Measurements from ENCODE around the gene RUNX1. TPM values are rescaled to one million over a fixed set of nuclear protein-coding genes. Genes with fewer than 3 reads are reported as not detected.

Gene RUNX1
- total and polyA plus RNA-seq, 4 donors, result 23.3 to 100 (median 33.4) TPM

- H3K36me3 ChIP-seq (ENCODE audit: control insufficient read depth in 4 of 4, insufficient read depth in 4 of 4, low read length in 4 of 4), result no peaks in the 10 kb centered on the region
- peak overlapping the region in 1 of 2 donors; percentile 64 for H3K27ac ChIP-seq (ENCODE audit: low read depth in 1 of 2, low read length in 1 of 2)
- H3K9me3 ChIP-seq (ENCODE audit: control insufficient read depth in 4 of 4, insufficient read depth in 3 of 4, low read length in 3 of 4), result peaks cover 0 to 2% (median 0%) of the 10 kb centered on the region in 4 donors
- WGBS, 2 donors, result 43 to 50% methylated on average over 3 of the region's 3 CpGs
- no peak for TF ChIP-seq CTCF (IDR thresholded peaks at IDR 0.05; ENCODE audit: control extremely low read depth, extremely low read depth)
- ATAC-seq (ENCODE audit: insufficient read depth, low FRiP score) (no peak), DNase-seq (no peak)
- H3K4me1 ChIP-seq (ENCODE audit: control insufficient read depth in 5 of 5, insufficient read depth in 5 of 5, low read length in 5 of 5), result peaks cover 0 to 18% (median 0%) of the 10 kb centered on the region in 5 donors
- peaks cover 0 to 38% (median 34%) of the 10 kb centered on the region in 3 donors for H3K27me3 ChIP-seq (ENCODE audit: control insufficient read depth in 3 of 3, insufficient read depth in 3 of 3, low read length in 2 of 3)
- H3K9ac ChIP-seq (ENCODE audit: insufficient read depth in 1 of 2, low read length in 2 of 2), result peak overlapping the region in 1 of 2 donors; percentile 8
- H3K4me3 ChIP-seq, result peak overlapping the region; percentile 46
These were observed 164.7 kb downstream of the RUNX1 start for GRCh38 chr21:34884346-34884929.

- no peak overlapping the region for H3K9ac ChIP-seq (ENCODE audit: insufficient read depth in 1 of 2, low read length in 2 of 2)
- peaks cover 0 to 18% (median 3%) of the 10 kb centered on the region in 5 donors for H3K4me1 ChIP-seq (ENCODE audit: control insufficient read depth in 5 of 5, insufficient read depth in 5 of 5, low read length in 5 of 5)
- H3K36me3 ChIP-seq (ENCODE audit: control insufficient read depth in 4 of 4, insufficient read depth in 4 of 4, low read length in 4 of 4), result no peaks in the 10 kb centered on the region
- peaks cover 0 to 38% (median 34%) of the 10 kb centered on the region in 3 donors for H3K27me3 ChIP-seq (ENCODE audit: control insufficient read depth in 3 of 3, insufficient read depth in 3 of 3, low read length in 2 of 3)
- H3K9me3 ChIP-seq (ENCODE audit: control insufficient read depth in 4 of 4, insufficient read depth in 3 of 4, low read length in 3 of 4), result peaks cover 0 to 2% (median 0%) of the 10 kb centered on the region in 4 donors
- 32 to 47% methylated on average over 6 of the region's 6 CpGs for WGBS, 2 donors
- DNase-seq (no peak), ATAC-seq (ENCODE audit: insufficient read depth, low FRiP score) (no peak)
- no peak for TF ChIP-seq CTCF (IDR thresholded peaks at IDR 0.05; ENCODE audit: control extremely low read depth, extremely low read depth)
- no peak overlapping the region for H3K4me3 ChIP-seq
- peak overlapping the region in 1 of 2 donors; percentile 61 for H3K27ac ChIP-seq (ENCODE audit: low read depth in 1 of 2, low read length in 1 of 2)
These were observed 165.4 kb downstream of the RUNX1 start for GRCh38 chr21:34883491-34884271.

- H3K9me3 ChIP-seq (ENCODE audit: control insufficient read depth in 4 of 4, insufficient read depth in 3 of 4, low read length in 3 of 4), result peaks cover 0 to 2% (median 0%) of the 10 kb centered on the region in 4 donors
- no peak overlapping the region for H3K9ac ChIP-seq (ENCODE audit: insufficient read depth in 1 of 2, low read length in 2 of 2)
- DNase-seq (no peak), ATAC-seq (ENCODE audit: insufficient read depth, low FRiP score) (no peak)
- no peak overlapping the region for H3K4me3 ChIP-seq
- TF ChIP-seq CTCF (IDR thresholded peaks at IDR 0.05; ENCODE audit: control extremely low read depth, extremely low read depth), result no peak
- no peak overlapping the region for H3K27ac ChIP-seq (ENCODE audit: low read depth in 1 of 2, low read length in 1 of 2)
- peaks cover 0 to 38% (median 29%) of the 10 kb centered on the region in 3 donors for H3K27me3 ChIP-seq (ENCODE audit: control insufficient read depth in 3 of 3, insufficient read depth in 3 of 3, low read length in 2 of 3)
- WGBS, 2 donors, result 28 to 45% methylated on average over 2 of the region's 2 CpGs
- H3K36me3 ChIP-seq (ENCODE audit: control insufficient read depth in 4 of 4, insufficient read depth in 4 of 4, low read length in 4 of 4), result peaks cover 0 to 1% (median 0%) of the 10 kb centered on the region in 4 donors
- H3K4me1 ChIP-seq (ENCODE audit: control insufficient read depth in 5 of 5, insufficient read depth in 5 of 5, low read length in 5 of 5), result peaks cover 0 to 10% (median 4%) of the 10 kb centered on the region in 5 donors
These were observed 166.4 kb downstream of the RUNX1 start for GRCh38 chr21:34882719-34883131.

Measured in lung (tissue), 12 donors.